Measurements from ENCODE around the gene NCKAP5.

NCKAP5 gene

DNA sequence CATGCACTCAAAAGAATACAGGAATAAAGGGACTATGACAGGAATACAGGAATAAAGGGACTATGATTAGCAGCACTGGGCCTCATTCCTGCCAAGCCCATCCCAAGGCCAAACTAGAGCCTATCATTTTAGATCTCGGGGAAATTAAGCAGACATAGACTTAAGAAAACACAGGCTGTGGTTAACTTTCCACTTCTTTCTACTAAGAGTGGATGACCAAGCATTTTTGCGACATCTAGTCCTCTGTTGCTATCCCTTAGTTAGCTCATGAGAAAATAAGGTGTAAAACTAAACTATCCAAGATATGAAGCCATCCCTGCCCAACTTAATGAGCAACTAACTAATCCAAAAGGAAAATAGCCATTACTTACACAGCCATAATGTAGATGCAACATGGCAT lies 904.2 kb downstream of the NCKAP5 start:
- DNase-seq (ENCODE audit: low spot score): no peak

DNA sequence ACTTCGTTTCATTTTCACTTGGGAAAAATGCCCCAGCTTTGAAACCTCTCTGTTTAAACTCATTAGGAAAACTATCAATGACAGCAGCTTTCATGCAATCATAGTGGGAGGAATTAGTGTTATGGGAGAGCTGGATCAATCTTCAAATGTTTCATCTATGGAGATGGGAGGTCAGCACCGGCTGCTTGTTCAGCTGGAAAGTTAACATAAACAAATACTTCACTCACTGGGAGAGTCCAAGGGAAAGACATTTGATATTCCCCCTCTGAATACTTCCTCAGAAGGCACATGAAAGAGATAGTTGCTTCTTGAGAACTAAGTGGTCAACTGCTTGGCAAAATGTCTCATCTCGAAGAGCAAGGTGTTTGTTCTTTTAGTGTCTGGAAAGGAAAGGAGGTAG lies 905.5 kb downstream of the NCKAP5 start:
- DNase-seq (ENCODE audit: low spot score): no peak

DNA sequence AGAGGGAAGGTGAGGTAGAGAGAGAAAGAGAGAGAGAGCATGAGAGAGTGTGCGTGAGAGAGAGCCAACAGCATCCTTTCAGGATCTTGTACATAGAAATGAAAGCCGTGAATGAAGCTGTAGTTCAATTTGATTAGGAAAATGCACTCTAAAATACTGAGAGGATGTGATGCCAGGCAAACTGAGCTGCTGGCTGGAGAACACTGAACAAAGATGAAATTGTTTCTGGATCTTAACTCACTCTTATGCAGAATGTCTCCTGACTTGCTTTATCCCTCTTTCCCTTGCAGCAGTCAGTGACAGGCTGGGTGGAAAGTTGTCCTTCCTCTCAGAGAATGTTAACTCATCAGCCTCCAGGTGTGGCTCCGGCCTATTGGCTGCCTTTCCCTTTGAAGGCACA lies 908.9 kb downstream of the NCKAP5 start:
- no peak for DNase-seq (ENCODE audit: low spot score)

DNA sequence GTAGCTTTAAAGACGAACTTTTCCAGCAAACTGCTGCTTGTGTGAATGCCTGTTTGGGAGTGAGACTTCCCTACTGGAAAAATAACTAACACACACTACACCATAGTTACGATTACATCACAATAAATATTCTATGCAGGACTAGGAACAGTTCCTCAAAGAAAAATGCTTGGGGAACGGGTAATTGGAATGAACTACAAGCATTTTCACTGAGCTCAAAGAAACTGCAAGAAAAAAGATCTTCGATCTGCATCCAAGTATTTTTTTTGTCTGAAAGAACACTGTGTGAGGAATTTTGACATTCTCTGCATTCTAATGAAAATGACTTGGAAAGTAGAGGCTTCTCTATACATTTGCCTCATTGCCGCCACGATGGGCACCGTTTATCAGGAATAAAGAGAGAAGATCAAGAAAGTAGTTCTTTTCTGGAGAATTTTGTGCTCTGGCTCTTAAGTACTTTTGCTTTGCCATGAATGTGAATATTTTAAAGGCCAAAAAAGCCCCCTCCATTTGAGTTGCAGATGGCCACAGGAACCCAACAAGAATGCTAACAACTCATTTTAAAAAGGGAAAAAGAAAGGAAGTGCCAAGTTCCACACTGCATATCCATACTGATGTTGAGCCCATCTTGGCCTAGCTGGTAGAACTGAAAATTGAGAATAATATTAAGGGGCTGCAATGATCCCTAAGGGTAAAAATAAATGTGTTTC lies 911.8 kb downstream of the NCKAP5 start:
- no peak for DNase-seq (ENCODE audit: low spot score)

DNA sequence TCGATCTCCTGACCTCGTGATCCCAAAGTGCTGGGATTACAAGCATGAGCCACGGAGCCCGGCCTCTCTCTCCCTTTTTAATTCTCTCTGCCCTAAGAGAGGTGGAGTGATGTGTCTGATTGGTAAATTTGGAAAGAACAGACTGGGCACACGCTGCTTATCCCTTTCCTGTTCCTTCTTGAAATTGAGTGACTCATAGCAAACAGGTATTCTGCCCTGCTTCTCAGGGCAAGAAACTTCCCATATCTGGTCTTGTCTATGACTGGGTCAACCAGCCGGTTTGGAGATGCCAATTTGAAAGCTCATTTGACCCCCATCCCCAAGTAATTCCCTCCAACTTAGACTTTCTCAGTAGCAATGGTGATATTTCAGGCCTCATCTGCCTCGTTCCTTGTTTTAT lies 913.3 kb downstream of the NCKAP5 start:
- no peak for DNase-seq (ENCODE audit: low spot score)

DNA sequence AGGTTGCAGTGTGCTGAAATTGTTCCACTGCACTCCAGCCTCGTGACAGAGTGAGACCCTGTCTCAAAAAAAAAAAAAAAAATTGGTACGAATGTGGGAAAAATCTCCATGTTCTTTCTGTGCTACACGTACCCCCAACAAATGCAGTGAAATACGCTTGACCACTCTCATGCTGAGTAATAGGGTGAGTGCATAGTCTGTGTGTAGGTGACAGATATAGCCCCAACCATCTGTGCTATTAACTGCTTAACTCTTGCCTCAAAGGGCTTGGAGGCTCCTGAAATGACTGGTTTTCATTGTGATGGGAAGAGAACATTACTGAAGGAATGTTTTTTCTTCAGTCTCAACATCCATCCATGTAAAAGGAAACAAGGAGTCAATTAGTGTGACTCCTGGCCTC lies 913.9 kb downstream of the NCKAP5 start:
- DNase-seq (ENCODE audit: low spot score): no peak

DNA sequence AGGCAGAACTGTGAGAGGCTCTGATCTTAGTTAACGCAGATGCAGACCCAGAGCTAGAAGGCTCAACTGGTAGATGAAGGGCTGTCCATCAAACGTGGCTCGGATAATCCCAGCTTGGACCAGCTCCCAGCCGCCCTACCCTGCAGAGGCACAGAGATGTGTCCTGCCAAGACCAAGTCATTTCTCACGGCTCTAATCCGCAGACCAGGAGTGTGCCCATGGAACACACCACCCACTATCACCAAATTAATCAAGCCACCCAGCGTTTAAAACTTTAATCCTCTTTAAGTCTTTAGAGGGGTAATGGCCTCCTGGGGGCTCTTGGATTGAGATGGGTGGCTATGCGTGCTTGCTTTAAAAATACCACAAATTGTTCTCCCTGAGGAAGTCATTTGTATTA lies 915.8 kb downstream of the NCKAP5 start:
- no peak for DNase-seq (ENCODE audit: low spot score)

DNA sequence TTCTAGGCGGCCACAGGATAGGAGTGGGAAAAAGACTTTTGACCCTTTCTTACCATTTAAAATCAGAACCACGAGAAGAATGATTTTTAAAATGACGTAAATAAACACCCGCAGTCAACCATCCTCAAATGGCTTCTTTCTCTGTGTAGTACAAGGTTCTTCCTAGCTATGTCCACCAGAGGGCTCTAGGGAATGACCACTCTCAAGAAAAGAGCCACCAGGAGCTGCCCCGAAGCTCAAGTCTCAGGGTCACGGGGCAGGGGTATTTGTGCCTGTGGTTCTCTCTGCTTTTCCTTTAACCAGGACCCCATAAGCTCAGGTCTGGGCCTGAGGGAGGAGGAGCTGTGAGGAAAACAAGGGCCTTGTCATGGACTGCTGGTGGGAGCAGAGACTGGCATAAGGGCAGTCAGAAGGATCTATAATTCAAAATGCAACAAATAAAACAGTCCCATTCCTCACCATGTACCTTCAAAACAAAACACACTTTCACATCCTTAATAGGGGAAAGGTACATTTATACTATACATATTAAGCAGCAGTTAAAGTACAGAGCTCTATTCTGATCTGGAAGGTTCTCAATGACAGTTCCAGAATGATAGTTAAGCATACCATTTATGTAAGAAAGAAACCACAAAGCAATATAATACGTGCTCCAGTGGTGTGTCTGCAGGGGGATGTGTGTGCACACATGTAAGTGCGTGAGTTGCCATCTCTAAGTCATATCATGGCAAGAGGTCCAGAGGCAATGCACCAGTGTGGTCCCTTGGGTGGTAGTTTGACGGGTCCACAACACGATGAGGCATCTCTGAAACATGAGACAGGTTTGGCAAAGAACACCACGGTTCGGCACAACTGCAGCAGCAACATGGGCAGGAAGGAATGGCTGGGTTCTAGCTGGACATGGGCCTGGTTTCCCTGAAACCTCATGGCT lies 916.9 kb downstream of the NCKAP5 start:
- no peak for DNase-seq (ENCODE audit: low spot score)

DNA sequence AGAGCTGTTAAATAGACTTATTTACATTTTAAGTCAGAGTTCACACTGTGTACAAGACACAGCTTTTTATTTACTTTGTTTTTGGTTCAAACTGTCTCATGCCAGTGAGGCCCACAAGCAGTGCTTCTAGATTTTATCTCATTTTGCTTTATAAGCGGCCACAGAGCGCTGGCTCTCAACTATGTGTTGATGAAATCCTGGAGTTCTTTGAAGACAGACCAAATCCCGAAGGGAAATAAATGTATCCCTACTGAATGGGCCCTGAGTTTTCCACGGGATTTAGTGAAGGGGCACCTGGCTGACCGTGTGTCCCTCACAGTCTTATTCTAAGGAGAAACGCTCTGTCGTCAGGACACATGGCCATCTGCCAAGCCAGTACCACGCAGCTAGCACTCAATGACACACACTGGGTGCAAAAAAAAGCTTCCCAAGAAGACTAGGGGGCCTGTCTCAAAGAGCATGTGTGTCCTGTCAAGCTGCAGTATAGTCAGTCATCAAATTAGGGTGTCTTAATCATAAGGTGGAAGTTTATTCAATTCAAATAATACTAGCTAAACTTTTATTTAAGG lies 921.6 kb downstream of the NCKAP5 start:
- no peak for DNase-seq (ENCODE audit: low spot score)

DNA sequence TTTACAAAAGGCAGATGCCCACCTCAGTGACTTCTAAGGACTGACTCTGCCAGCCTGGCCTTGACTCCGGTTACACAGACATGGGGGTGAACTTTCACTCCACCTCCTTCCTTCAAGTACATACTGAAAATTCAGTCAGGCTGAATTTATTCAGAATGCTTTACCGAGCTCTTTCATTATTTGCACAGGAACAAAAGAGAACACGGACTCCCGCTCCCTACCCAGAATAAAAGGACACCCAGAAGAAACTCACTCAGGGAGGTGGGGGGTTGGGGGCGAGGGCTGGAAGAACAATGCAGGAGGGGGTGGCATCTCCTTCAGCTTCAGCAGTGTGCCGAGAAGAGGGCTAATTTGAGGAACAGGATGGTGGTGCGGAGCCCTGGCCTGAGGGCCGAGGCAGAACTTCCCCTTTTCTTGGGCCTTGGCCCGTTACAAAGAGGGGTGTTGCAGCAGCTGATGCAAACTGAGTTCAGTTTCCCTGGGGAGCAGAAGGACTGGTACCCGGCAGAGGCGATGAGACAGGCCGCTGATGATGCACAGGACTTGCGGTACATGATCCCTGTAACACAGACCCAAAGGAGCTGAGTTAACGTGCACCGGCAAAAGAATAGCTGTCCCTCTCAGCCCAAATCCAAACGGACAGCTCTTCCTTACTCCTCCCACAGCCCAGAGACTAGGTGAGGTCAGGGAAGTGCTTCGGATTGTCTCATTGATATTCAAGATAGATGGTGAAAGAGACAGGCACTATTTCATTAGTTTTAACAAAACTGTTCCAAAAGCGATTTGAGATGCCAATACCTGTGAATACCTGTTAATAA lies 922.3 kb downstream of the NCKAP5 start:
- DNase-seq (ENCODE audit: low spot score): no peak

DNA sequence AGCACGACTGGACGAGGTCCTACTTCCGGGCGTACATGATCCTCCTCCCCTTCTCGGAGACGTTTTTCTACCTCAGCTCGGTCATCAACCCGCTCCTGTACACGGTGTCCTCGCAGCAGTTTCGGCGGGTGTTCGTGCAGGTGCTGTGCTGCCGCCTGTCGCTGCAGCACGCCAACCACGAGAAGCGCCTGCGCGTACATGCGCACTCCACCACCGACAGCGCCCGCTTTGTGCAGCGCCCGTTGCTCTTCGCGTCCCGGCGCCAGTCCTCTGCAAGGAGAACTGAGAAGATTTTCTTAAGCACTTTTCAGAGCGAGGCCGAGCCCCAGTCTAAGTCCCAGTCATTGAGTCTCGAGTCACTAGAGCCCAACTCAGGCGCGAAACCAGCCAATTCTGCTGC lies 923.1 kb downstream of the NCKAP5 start:
- DNase-seq (ENCODE audit: low spot score): no peak

DNA sequence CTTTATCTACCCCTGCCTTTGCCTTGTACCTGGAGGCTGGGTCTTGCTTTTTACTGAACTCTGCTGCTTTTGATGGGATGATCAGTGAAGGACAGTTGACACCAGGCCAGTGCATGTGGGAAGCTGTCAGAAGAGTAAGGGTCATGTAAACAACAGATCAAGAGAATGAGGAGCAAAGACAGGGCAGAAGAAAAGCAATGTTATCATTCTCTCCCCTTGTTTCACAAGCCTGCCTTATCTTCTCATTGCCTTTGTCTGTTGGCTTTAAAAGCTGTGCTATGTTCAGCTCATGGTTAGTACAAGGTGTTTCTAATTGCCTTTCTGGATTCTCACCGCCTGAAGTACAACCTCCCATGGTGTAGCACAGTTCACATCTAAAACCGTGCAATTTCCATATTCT lies 925.8 kb downstream of the NCKAP5 start:
- DNase-seq (ENCODE audit: low spot score): no peak

DNA sequence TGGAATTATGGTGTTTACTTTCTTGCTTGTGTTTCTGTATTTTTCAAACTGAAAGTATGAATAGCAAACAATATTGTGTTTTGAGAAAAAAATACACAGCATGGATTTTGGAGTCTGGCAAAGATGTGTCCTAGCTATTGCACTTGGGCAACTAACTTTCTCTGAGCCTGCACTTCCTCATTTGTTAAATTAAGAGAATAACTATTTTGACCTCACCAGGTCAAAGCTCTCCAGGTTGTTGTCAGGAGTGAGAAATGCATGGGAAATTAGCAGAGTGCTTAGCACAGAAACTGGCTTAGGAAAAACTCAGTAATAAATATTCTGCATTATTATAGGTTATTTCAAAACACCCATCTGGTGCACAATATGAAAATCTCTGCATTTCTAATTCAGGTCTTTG lies 926.4 kb downstream of the NCKAP5 start:
- no peak for DNase-seq (ENCODE audit: low spot score)

DNA sequence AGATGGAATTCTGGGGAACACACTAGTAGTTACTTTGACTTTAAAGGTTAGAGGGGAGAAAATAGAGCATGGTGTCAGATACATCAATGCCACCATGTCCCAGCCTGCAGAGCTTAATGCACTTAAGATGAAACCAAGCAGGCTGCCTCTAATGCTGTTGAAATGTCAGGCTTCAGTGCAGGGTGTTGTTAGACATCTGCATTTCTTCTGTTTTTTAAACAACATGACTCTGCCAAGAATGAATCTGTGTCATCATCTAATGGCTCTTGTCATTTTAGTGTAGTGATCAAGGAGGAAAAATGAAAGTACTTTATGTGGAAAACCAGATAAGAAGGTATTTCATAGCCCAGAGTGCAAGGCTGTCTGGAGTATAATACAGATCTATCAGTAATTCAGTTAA lies 928.1 kb downstream of the NCKAP5 start:
- DNase-seq (ENCODE audit: low spot score): no peak

DNA sequence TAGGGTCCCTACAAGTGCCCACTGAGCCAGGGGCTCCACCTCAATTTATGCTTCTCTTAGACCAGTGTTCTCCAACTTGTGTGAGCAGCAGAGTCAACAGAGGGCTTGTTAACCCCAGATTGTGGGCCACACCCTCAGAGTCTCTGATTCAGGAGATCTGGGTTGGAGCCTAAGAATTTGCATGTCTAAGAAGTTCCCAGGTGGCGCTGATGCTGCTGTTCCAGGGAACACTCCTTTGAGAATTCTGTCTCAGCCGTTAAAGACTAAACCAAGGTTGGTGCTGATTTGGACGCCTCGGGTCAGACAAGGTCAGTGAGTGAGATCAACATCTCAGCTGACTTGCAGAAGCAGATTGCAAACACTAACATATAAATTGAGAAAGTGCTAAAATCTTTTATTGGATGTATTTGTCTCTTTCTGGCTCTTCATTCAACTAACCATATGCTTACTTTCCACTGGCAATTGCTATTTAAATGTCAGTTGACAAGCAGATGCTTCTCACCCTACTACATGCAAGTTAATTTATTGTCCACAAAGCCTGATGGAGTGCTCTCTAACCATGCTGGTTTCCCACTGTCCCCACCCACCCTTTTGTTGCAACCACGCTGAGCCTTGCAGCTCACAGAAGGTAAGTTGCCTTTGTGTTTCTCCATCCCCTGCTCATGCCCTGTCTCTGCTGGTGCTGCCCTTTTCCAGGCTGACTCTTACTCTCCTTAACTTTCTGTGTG lies 929.8 kb downstream of the NCKAP5 start:
- no peak for DNase-seq (ENCODE audit: low spot score)

DNA sequence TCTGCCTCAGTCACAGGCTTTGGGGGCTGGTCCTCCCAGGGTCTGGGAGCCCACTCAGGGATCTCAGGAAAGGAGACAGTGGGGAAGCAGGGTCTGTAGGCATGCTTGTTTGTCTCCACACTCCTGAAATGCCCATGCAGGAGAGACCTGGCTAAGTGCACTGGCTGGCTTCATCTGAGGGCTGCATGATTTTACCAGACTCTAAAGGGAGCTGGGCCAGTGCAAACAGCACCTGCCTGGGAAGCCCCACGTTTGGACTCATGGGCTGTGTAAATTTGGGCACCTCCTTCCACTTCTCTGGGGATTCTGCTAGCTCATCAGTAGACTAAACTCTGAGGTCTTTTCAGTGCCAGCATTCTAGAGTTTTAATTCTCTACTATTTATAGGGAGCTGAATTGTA lies 931.9 kb downstream of the NCKAP5 start:
- no peak for DNase-seq (ENCODE audit: low spot score)

DNA sequence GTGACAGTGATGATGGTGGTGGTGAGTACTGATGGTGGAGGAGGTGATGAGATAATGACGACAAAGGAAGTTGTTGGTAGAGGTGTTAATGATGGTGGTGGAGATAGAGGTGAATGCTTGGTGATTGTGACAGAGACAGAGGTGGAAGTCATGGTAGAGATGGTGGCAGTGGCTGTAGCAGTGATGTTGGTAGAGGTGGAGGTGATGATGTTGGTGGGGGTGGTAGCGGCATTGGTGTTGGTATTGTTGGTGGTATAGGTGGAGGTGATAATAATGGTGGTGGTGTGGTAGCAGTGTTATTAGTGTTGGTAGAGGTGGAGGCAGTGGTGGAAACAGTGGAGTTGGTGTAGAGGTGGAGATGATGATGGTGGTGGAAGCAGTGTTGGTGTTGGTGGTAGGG lies 934.6 kb downstream of the NCKAP5 start:
- DNase-seq (ENCODE audit: low spot score): no peak

DNA sequence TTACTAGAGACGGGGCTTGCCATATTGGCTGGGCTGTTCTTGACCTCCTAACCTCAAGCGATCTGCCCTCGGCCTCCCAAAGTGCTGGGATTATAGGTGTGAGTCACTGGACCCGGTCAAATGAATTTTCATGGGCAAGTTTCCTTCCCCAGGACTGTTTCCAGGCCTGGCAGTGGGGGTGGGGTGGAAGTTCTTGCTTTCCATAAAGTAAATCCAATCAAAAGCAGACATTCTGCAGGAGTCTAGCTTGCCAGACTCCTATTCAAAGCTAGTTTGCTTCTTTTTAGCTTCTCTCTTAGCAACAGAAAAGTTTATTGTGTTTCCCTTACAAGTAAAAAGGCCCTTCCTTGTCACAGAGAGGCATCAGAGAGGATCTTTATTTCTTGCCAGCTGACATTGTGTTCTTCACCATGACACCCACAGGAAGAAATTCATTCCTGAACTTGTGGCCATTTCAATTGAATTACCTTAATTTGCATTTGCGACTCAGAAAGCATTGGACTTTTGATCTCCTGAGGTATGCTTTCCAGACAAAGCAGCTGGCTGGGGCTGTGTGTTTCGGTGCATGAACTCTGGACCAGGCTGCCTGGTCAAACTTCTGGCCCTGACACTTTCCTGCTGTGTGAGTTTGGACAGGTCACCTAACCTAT lies 936.1 kb downstream of the NCKAP5 start:
- DNase-seq (ENCODE audit: low spot score): no peak

DNA sequence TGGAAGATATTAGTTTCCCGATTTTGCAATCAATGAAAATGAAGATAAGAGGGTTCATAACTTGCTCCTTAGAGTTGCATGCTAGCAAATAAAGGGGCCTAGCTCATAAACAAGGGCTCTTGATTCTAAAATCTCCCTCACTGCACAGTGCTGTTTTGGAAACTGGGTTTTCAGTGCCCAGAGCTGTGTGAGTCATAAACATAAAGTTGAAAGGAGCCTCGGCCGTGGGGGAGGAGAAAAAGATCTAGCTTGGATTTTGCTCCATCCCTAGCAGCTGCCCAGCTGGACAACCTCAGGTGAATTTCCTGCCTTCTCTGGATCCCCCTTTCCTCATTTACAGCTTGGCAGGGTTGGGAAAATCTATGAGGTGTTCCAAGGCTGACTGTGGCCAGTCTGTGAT lies 940.7 kb downstream of the NCKAP5 start:
- DNase-seq (ENCODE audit: low spot score): no peak

DNA sequence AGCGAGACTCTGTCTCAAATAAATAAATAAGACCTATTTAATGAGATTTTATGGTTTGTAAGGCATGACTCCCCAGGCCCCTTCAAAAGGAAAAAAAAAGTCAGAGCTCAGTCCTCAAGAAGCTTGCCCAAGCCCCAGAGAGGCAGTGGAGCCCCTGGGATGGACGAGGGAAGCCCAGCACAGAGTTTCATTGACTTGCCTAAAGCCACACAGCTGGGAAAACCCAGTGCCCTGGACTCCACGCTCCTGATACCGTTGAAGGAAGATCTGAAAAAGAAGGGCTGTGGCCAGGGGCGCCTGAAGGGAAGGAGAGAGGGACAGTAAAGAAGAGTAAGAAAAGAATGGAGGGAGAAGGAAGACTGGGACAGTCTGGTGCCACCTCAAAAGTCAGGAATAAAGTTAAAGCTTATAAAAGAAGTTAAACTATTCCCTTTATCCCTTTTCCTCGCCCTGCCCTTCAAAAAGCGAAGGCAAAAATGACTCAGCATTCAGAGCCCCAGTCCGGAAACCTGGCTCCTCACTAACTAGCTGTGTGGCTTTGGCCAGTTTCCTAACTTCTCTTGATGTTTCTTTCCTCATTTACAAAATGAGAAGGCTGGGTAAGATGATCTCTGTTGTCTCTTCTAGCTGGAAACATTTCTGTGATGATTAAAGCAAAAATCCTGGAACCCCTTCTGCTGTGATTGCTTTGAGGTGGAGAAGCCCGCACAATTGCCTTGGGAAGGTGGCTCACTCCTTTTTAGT lies 945.0 kb downstream of the NCKAP5 start:
- no peak for DNase-seq (ENCODE audit: low spot score)

Measured in SW480 (cell line).